HG03135 (cell line): Measurements from ENCODE around the gene CHKA.
"Not testable (repeated sequence)": the region's sequence is repeated elsewhere in the genome, so short reads cannot be mapped to it uniquely, and the experiment has no call there.

Experiments used
- ATAC-seq: cut with Tn5 transposase; IDR thresholded peaks from one replicate; pipeline ENCODE4 v1.9.1; 2021; ENCODE audit warnings: mild to moderate bottlenecking, moderate library complexity; ENCODE audit not compliant: unreplicated experiment

The CHKA gene

DNA sequence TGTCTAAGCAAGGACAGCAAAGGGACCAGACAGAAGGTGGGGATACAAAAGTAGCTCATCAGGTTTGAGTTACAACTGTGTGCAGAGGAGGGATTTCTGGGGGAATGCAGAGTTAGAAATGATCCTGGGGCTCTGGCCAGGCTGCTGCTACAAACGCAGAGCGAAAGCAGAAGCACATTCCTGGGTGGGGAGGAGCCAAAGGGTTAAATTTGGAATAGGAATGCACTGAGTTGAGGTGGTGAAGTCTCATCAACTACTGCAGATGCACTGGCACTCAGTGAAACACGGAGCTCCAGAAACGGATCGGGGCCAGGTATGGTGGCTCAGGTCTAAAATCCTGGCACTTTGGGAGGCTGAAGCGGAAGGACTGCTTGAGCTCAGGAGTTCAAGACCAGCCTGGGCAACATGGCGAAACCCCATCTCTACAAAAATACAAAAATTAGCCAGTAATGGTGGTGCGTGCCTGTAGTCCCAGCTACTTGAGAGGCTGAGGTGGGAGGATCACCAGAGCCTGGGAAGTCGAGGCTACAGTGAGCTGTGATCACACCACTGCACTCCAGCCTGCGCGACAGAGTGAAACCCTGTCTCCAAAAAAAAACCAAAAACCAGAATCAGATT lies 3.2 kb downstream of the CHKA start:
- no peak for ATAC-seq

DNA sequence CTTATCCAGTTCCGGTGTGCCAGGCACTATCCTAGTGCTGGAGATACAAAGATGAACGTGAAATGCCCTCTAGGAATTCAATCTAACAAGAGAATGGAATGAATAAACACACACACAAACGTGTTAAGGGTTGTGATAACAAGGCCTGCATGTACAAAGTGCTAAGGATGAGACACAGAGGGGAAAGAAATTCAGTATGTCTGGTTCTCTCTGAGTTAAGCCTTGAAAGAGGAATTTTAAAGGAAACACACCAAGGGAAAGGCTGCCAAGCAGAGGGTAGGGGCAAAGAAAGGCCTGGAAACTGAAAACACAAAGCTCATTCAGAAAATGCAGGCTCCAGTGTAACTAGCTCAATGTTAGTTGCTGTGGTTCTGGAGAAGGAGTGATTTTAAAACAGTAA lies 4.2 kb downstream of the CHKA start:
- ATAC-seq, result no peak

DNA sequence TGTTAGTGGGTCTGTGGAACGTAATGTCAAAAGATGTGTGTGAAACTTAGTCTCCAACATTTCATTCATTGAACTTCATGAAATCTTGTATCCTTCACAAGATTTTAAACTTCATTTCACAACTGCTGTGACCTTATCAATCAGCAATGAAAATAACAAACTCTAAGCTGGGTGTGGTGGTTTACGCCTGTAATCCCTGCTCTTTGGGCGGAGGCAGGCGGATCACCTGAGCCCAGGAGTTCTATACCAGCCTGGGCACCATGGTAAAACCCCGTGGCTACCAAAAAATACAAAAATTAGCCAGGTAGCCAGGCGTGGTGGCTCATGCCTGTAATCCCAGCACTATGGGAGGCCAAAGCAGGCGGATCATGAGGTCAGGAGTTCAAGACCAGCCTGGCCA lies 5.1 kb downstream of the CHKA start:
- ATAC-seq, result no peak

DNA sequence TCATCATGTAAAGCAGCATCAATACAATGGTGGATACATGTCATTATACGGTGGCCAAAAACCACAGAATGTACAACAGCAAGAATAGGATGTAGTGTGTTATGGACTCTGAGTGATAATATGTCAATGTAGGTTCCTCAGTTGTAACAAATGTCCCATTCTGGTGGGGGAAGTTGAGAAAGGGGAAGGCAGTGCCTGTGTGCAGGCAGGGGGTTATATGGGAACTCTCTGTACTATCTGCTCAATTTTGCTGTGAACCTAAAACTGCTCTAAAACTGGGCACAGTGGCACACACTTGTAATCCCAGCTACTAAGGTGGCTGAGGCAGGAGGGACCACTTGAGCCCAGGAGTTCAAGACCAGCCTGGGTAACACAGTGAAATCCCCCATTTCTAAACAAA lies 5.9 kb downstream of the CHKA start:
- ATAC-seq, result no peak

DNA sequence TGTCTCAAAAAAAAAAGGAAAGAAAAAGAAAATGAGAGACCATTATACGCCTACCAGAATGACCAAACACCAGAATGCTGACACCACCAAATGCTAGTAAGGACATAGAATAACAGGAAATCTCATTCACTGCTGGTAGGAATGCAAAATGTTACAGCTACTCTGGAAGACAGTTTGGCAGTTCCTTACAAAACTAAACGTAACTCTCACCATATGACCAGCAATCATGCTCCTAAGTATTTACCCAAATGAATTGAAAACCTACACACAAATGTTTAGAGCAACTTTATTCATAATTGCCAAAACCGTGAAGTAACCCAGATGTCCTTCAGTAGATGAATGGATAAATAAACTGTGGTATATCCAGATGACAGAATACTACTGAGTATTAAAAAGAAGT lies 7.2 kb downstream of the CHKA start:
- no peak for ATAC-seq

DNA sequence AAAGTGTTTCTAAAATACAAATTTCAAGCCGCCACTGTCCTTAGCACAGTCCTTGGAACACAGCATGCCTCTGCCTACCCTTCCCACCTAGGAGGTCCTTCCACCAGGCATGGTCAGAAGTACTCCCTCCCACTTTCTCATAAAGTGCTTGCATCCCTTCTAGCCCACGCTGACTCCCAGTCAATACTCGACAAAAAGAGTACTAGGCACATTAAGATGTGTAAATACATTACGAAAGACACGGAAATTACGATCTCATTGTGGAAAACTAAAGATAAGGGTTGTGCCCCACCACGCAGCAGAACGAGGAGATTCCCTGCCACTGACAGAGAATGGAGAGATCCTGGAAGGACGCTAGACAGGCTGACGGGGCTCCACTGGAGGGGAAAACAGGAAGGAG lies 13.5 kb downstream of the CHKA start:
- ATAC-seq, result no peak

DNA sequence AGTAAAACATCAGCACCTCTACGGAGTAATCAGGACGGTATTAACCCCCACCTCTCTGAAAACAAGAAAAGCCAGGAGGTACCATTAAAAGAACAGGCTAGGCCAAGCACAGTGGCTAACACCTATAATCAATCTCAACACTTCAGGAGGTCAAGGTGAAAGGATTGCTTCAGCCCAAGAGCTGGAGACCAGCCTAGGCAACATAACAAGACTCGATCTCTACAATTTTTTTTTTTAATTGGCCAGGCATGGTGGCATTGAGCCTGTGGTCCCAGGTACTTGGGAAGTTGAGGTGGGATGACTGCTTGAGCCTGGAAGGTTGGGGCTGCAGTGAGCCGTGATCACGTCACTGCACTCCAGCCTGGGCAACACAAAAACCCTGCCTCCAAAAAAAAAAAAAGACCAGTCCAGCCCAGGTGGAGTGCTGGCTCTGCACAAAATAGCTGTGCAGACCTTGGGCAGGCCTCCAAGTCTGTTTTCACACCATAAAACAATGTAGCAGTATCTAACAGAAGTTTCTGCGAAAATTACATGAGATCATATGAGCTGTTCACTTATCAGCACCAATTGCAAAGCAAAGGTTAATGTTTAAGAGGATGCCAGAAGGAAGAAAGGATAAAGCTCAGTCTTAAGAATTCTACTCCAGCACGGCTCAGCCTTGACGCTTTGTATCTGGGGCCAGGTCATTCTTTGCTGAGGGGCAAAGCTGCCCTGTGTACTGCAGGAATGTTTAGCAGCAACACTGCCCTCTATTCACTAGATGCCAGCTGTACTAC lies 14.8 kb downstream of the CHKA start:
- no peak for ATAC-seq

DNA sequence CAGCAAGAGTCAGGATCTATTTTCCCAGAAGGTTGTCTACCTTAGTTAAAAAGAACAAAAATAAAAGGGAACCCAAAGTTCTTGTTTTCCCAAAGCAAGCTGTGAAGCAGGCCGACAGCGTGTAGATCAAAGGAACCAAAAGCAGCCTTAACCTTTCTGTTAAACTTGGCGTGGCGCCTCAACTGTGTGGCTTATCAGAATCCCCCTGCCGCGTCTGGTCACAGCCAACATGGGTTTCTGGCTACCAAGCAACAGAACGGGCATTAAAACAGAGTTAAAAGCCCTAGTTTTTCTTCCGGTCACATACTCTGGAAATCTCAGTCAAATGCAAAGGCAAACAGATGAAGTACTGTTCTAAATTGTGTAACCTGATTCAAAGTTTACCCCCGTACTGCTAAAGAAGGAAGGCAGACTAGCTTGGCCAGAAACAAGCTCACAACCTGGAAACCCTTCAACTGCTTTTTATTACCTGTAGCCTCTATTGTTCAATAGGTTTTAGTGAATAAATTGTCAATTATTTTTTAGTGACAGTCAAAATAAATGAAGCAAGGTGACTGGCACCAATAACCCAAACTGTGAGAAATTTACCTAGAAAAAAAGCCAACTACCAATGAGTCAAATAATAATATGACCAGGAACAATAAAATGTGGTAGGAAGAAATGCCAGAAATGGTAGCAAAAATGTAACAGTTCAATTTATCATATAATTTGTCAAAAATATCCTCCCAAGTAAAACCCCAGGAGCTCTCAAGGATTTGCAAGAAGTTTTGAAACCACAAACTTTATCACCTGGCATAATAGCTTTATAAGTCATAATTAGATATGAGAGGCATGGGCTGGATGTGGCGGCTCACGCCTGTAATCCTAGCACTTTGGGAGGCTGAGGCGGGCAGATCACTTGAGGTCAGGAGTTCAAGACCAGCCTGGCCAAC lies 21.4 kb downstream of the CHKA start:
- no peak for ATAC-seq

DNA sequence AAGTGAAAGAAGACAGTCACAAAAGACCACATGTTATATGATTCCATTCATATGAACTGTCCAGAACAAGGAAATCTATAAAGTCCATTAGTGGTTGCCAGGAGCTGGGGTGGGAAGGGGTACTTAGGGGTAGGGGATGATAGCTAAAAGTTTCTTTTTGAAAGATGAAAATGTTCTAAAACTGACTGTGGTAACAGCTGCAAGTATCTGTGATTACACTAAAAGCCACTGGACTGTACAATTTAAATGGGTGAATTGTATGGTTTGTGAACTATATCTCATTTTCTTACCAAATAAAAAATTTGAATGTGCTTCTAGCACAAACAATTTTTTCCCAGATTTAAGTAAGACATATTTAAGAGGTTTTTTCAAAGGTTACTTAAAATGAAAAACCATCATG lies 22.1 kb downstream of the CHKA start:
- no peak for ATAC-seq

DNA sequence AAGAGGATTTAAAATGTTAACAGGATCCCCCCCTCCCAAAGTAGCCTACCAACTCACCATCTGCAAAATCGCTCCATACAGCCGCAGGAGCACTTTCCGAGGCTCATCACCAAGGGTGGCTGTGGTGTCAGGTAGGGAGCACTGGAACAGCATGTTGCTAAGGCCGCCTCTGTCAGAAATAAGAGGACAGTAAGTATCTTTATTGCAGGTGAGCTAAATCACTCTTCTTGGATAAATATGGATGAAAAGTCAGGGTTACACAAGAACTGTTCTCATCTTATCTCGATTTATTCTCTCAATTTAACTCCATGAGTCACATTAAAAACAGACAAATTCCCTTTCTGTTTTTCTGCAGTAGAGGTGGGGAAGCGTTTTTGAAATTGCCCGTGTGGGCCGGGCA lies 24.2 kb downstream of the CHKA start:
- no peak for ATAC-seq

DNA sequence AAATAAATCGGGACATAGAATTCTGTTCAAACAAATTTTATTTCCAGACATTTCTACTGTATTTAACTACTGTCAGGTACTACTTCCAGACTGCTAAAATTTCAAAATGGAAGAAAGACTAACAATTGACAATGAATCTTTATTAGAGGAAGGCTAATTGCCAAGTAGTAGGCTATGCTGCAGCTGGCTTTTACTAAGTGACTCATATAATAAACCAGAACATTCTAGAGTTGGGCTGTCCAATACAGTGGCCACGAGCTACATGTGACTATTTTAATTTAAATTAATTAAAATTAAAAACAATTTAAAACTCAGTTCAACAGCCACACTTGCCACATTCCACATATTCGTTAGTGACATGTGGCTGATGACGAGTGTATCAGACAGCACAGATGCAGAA lies 27.6 kb downstream of the CHKA start:
- ATAC-seq, result no peak

DNA sequence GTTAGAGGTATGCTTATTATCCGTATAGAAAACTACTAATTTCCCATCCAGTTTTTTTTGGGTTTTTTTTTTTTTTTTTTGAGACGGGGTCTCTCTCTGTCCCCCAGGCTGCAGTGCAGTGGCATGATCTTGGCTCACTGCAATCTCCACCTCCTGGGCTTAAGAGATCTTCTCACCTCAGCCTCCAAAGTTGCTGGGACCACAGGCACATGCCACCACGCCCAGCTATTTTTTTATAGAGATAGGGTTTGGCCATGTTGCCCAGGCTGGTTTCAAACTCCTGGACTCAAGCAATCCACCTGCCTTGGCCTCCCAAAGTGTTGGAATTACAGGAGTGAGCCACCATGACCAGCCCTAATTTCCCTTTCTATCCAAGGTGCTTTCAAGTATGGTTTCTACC lies 28.2 kb downstream of the CHKA start:
- not testable (repeated sequence) for ATAC-seq

DNA sequence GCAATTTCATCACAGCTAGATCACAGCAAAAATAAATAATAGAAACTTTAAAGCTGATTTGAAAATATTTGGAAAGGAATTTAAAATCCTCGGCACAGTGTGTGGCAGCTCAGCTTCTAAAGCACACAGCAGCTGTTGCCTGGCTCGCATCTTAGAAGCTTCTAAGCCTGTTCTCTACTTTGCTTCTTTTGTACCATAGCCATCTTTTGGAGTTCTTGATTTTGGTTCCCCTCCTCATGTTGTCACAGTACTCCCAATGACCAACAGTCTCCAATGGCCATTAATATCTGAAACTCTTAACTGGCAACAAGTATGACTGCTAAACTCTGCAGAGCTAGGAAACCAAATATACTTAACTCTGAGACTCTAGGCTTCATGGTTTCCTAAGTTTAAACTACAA lies 28.8 kb downstream of the CHKA start:
- ATAC-seq, result no peak

DNA sequence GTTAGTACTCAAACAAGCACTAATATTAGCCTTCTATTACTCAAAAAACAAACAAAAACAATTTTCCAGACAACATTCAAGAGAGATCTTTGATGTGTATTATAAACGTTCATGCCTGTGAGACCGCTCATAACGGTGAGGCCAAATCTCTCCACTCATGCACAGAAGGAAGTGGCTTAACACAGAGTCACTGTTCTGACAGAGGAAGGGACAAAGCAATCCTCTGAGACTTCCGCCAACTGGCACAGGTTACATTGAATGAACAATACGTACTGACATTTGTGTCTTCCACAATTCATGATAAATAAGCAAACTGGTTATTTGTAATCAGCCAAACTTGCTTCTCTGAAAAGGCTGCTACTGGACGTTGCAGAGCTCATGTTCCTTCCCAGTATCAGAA lies 30.5 kb downstream of the CHKA start:
- no peak for ATAC-seq

DNA sequence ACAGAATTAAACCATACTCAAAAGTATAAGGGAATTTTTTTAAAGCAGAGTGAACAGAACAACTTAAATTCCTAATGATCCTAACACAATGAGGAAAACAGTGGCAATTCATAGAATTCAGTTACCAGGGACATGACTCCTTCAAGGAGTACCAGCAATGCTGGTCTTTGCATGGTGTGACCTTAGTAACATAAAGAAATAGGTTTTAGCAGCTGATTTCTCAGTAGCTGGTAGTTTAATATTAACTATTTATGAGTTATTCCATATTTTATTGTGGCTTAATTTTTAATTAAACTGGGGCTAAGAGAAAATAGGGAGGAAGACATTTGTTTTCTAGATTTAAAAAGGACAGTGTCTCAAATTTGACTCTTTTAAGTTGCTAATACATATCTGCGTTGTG lies 30.9 kb downstream of the CHKA start:
- ATAC-seq, result no peak

DNA sequence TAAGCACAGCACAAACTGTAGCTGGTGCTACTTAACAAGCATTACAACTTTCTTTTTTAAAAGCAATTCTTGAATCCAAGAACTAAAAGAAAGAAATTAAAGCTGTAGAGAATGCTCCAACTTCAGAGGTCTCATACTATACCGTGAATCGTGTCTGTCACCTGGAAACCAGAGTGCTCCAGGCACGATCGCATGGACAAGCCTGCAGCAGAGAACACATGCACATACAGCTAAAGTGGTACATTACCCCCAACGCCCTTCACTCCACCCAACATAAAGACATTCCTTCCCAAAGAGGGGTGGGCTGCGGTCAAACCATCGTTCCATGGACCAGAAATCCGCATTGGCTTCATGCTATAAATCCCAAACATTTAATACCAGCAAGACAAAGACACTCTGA lies 31.5 kb downstream of the CHKA start:
- no peak for ATAC-seq

DNA sequence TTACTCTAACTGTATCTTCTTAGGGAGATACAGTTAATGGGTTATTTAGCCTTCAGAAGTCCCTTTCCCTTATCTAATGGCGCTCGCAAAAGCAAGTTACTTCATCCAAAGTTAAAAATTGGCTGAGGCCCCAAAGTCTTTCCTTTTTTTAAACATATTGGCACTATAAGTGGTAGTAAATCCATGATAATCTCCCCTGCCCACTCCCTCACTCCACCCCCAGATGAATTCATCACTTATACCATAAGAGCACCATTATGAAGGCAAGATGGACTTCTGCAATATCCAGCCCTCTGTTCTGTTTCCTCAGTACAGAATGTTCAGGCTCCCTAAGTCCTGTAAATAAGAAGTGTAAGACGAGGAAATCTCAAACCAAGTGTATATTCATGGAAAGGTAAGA lies 37.7 kb downstream of the CHKA start:
- ATAC-seq, result no peak

DNA sequence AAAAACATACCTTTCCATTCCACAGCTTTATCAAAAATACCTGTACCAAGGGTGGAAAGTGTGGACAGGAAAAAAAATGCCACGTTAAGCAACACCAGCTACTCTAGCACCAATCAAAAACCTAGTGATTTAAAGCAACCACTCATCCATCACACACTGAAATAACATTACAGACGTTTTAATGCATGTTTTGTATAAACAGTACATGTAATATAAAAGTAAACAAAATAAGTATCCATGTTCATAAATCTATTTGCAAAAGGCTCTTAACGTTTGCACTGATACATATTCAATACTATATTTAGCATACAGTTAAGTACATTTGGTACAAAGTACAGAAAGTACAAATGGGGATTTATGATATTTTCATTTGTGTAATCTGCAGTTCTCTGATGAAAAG lies 38.7 kb downstream of the CHKA start:
- no peak for ATAC-seq

DNA sequence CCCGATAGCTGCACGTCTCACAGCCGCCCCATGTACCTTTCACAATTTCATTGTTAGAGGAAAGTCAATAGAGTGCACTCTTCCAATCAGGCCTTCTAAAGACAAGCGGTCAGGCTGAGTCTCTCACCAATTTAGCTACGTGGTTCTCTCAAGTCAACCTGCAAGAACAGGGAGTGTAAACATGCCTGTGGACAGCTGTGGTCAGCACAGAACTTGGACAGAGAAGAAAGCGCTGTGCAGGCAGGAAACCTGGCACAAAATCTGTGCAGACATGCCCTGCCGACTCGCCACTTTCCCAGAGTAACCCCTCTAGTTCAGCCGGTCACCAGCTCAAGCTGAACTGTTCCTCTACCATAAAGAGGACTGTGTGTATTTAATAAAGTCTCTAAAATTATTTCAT lies 39.5 kb downstream of the CHKA start:
- no peak for ATAC-seq

DNA sequence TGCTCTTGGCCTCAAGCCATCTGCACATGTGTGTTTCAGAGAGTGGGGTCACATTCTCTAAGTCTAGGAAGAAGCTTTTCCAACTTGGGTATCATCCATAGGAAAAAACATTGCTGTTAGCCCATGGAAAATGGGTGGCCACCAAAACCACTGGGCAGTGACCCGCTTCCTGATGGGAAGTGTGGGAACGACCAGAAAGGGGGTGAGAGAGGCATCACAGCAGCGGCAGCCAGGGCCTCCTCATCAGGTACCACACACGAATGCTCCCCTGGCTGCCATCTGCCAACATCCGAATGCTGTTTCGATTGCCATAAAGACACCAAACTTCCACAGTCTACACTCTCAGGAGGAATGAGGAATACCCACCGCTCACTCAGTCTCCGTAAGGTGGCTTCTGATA lies 40.3 kb downstream of the CHKA start:
- no peak for ATAC-seq

DNA sequence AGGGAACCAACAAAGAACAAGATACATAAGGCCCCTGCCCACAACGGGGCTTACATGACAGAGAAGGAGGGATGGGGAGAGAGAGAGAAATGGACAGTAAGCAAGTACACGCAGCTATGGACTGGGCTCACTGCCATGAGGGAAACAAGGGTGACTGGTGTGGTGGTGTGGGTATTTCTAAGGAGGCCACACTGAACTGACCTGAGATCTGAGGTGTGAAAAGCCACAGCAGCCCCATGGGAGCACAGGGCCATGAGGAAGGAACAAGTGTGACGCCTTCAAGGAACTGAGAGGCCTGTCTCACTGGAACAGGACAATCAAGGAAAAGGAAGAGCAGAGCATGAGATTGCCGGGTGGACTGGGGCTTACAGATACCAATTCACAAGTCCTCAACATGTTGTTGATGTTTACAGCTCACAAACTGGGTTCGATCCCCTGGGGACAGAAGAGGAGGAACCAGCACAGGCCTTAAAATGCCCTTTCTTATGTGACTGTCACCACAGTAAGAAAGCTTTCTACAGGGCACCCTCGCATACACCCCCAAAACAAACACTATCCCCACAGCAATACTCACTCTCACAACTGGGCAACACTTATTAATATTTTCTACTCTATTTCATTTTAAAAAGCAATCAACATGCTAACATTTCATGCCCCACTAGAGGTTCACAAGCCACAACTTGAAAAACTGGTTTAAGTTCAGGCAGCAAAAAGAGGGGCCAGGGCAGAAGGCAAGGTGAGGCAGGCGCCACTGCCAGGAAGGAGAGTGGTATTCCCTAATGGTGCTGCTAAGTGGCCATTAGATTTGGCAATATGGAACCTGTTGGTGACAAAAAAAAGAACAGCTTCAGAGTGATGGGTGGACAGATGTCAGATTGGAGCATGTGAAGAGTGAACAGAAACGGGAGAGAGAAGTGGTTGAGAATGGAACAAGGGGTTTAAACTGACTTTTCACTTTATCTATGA lies 43.3 kb downstream of the CHKA start:
- ATAC-seq, result no peak
